ENCODE results near the gene ZFYVE9.
"Not testable (repeated sequence)": the region's sequence is repeated elsewhere in the genome, so short reads cannot be mapped to it uniquely, and the experiment has no call there.

The ZFYVE9 gene

DNA sequence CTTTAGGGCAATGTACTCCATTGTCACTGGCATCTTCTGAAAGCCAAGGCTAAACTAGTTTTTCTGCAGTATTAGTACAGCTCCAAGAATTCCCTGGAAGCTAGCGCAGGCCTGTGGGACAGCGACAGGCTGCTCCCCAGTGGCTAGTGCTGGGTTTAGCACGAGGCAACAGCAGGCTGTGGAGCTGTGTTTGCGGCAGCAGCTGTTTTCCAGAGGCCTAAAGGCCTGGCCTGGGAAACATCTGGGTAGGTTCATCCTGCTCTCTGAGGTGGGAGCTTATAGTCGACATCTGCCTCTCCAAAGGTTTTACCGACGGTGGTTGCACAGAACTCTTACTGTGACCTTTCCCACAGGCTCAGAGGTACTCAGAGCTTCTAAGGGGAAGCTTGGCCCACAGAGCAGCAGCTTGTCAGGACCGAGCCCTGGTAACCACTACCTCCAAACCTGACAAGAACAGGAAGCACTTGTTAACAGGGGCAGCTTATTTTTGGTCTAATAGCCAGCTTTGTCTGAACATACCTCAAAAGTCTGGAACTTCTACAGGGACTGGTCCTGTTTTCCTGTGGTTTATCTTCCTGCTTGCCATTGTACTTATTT lies 206.9 kb downstream of the ZFYVE9 start:
- DNase-seq, result no peak

DNA sequence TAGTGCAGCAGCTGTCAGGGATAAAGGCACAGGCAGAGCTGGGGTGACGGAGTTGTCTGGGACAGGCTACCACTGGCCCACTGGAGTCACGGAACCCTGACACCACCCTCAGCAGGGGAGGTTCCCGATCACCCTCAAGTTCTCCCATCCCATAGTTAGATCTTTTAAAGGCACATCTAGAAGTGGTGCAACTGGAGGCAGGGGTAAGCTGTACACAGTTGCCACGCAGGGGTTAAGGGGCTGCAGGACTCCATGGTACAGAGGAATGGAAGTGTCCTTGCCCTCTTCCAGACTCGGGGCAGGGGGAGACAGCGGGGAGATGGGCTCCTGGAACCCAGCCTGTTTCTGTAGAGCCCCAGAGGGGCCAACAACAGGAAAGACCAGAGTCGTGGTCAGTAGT lies 210.8 kb downstream of the ZFYVE9 start:
- no peak for DNase-seq

DNA sequence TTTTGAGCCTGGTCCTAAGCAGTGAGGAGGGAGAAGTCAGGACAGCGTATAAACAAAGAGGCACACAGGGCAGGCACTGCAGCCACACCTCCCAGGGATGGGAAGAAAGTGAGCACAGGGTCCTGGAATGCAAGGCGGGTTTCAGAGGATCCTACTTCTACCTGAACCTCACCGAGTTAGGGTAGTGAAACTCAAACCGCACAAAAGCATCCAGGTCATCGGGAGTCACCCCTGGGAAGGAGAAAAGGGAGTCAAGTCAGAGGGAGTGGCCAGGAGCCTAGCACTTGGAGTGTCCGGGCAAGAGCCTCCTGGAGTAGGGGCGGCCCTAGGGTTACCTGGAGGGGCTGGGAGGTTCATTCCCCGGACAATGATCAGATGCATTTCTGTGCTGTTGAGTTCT lies 213.5 kb downstream of the ZFYVE9 start:
- DNase-seq, result no peak

DNA sequence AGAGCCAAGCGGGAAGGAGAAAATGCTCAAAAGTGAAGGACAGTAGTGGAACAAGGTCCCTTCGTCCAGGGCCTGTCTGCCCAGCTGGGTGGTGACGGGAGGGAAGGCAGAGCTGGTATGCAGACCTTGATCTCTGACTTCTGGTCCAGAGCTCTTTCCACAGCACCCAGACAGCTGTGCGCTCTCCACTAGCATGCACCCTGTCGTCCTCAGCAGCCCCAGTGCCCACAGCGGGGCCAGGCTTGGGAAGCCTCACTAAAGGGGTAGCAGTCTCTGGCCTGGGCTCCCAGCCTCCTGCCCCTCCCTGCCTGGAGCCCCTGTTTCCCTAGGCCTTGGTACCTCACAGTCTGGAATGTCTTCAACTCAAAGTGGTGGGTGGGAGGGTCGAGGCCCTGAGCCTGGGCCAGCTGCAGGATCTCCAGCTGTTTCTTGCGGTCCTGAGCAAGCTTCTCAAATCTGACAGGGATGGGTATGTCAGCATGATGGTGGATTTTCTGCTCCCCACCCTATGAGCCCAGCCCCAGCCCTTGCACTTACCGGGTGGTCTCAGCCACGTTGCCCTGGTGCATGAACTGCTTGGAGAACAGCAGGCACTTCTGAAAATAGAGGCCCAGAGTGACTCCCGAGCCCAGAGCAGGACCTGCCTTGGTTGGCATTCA lies 214.1 kb downstream of the ZFYVE9 start:
- no peak for DNase-seq

DNA sequence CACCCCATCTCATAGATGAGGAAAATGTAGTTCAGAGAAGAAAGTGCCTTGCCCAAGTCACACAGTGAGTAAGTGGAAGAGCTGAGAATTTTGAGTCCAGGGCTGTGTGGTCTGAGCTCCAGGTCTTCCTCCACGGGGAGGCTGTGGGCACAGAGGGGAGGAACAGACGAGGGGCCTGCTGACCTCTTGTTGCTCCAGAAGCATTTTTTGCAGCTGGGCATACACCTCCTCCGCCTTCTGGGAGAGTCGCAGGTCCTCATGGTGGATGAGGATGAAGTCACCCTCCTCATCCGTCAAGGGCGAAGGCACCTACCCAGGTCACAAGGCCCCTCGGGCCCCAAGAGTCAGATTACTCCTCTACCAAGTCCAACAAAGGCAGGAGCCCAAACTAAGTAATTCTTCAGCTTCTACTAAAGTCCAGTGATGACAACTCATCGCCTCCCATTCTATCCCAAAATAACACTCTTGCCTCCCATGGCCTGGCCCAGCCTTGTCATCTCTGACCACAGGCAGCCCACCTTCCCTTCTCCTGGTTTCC lies 215.0 kb downstream of the ZFYVE9 start:
- DNase-seq, result no peak

DNA sequence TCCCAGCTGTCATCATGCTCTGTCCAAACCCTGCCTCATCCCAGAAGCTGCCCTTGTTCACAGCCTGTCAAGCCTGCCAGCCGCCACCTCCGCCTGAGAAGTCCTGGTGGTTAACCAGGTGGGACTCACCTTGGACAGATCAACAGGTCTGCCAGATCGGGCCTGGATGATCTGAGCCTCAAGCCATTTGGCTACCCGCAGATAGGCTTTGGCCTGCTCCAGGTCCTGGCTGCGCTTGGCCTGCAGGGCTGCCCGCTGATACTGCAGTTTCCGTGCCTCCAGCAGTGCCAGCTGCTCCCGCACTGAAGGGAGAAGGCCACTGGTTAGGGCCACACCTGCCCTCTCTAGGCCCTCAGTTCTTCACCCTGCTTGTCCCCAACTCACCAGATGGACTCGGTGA lies 215.5 kb downstream of the ZFYVE9 start:
- no peak for DNase-seq

DNA sequence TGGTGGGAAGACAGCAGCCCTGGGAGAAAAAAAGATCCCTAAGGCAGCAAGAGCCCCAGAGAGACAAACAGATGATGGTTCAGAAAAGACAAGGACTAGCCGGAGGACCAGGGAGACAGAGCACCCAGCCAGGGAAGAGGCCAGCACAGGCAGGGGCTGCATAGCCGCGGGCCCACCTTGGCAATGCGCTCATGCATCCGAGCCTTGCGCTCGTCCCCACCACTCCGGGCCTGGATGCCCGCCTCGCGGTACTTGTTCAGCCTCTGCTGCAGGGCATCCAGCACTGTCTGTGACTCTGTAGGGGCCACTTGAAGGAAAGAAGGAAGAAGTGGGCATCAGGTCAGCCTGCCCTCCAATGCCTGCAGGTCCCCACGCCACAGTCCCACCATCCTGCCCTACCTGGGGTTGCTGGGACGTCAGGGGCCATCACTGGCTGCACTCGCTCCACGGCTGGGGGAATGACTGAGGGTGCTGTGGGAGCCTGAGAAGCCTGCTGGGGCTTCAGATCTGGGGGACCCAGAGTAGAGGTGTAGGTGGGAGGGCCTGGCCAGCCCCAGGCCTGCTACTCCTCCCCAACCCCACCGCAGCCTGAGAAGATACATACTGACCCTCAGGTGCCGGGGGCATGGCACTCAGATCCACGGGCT lies 217.1 kb downstream of the ZFYVE9 start:
- DNase-seq, result no peak

DNA sequence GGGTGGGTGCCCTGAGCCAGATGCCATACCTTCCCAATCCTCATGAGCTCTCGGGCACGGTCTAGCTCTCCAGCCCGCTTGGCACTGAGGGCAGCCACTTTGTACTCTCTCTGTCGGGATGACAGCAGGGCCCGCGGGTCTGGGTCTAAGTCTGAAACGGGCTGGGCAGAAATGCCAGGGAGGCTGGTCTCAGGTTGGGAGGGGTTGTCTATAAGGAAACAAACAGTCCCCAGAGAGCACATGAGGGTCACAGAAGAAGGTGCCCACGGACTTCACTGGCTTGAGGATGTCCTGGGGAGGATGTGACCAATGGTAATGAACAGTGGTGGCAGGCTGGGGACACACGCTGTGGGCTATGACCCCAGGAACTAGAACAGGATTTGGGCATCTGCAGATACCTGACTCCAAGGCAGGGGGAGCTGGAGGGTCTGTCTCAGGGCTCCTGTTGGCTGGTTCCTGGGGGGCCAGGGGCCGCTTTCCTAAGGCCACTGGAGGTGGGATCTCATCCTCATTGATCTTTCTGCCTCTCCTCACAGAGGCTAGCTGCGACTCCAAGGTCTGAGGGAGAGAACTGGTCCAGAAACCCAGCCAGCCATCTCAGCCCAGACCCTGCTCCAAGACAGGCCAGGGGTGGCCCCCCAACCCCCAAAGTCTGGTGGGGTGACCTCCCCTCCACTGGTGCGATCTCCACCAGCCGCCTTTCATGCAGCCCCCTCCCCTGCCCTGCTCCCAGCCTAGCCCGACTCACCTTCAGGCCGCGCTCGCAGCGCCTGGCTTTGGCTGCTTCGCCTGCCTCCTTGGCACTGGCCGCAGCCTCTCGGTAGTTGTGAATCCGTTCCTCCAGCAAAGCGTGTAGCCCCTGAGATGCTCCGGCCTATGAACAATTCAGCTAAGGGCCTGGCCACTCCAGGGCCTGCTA lies 218.0 kb downstream of the ZFYVE9 start:
- no peak for DNase-seq

DNA sequence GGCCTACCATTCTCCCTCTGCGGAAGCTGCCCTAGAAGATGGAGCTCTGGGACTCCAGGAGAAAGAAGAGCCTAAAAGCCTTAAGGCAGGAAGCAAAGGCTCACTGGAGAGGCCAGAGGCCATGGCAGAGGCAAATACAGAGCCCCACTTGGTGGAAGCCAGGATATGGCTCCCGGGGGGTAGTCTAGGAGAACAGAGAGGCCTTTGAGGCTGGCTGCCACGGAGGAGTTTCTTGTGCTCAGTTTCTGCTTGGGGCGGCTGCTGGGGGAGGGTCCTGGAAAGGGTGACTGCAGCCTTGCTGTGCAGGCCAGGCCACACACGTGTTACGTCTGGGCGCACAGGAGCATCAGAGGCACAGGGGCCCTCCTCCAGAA lies 218.7 kb downstream of the ZFYVE9 start:
- DNase-seq, result no peak

DNA sequence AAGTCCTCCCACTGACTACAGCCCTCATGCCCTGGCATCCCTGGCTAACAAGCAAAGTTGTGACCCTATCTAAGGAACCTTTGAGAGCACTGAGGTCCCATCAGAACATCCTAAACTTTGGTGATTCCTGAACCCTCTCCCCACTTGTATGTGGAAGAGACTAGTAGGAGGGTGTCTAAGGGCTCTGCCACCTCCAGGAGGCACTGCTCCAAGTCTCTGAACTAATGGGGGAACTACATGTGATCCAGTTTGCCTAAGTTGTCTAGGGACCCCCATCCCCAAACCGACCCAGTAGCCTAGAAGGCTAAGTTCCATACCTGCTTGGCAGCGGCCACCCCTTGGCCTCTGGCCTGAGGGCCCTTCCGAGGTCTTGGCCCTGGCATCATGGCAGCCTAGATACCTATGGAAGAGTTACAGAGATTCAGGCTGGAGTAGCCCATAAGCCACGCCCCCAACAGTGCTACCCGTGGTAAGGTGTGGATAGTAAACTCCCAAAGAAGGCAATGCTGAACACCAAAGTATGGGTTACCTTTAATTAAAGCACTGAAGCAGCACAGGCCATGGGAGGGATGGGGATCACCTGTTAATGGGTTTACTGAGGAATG lies 222.4 kb downstream of the ZFYVE9 start:
- no peak for DNase-seq

DNA sequence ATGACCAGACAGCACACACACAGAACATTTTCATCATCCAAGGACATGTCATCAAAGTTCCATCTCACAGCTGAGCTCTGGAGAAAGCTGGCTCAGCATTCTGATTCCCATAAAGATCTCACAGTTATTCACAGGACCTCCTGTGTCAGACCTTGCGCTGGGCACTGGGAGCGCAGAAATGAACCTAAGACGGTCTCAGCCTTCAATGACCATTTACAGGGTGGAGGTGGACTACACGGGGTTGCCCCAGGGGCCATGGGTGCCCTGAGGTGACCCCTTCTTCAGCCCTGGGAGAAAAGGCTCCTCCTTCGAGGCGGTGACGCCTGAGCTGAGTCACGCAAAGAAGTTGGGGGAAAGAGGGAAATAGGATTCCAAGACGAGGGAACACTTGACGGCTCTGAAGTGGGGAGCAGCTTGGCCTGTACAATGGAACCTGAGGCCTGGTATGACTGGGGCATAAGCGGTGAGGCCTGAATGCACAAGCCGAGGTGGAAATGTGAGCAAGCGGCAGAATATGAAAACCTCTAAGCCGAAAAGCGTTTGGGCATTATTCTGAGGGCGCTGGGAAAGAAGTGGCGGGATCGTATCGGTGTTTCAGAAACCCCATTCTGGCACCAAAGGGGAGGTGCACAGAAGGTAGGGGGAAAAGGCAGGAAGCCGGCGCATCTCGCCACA lies 223.3 kb downstream of the ZFYVE9 start:
- no peak for DNase-seq

DNA sequence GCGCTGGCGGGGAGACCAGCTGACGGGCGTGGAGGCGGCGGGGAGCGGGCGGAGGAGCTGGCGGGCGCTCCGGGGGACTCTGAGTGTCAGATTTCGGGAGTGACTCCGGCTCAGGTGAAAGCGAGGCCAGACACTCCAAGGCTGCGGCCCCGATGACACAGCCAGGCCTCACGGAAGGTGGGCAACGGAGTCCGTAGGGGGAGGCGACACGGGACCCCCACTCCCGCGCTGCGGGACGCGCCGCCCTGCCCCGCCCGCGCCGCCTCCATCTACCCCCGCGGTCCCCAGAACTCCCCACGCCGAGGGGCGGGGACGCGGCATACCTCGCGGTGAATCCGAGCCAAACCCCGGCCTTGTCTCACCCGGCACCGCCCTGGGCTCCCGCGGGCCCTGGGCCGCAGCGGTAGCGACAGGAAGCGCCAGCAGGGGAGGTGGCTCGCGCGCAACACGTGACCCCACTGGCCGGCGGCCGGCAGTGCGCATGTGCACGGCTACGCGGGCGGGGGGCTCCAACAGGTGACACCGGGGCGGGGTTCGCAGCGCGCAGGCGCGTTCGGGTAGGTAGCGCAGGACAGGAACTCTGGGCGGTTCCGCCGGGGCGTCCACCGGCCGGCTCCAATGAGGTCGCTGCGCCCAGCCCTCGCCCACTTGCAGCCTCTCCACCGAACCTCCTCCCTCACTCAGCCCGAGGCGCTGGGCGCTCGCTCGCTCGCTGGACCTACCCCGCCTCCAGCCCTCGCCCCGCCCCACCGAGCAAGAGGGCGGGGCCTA lies 224.0 kb downstream of the ZFYVE9 start, which contains the start of gene CC2D1B:
CC2D1B (minus strand) TSS at position 460 of the 771 bp plus-strand sequence. CDS start 1,585 bp downstream, outside the sequence.
- DNase-seq, result peak; percentile 98

DNA sequence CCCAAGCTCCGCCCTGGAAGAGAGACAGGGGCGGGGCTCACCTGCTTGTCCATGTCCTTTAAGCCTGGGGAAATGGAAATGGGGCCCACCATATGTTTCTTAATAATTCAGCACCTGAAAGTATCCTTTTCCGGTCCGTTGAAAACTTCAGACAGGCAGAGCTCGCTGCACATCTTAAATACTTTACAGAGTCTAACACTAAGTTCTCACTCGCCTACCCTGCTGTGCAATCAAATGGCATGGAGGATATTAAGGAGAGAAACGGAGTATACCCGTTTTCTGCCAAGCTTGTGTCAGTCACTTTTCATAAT lies 224.6 kb downstream of the ZFYVE9 start:
- DNase-seq, result no peak

DNA sequence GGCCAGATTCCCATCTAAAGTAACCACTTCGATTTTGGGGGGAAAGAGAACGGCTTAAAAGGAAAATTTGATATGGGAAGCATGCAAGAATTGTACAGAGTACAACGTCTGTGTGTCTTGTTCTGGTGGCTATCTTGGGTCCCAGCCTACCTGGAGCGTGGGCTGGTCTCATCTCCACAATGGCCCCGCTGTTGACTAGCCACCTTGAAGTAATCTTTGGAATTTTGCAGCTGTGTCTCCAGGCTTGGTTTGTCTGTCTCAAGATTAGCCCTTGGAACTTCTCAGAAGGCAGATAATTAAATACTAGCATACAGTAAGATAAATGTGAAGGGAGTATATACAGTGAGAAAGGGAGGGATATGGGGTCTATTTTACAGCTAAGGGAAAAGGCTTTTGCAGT lies 225.4 kb downstream of the ZFYVE9 start:
- no peak for DNase-seq

DNA sequence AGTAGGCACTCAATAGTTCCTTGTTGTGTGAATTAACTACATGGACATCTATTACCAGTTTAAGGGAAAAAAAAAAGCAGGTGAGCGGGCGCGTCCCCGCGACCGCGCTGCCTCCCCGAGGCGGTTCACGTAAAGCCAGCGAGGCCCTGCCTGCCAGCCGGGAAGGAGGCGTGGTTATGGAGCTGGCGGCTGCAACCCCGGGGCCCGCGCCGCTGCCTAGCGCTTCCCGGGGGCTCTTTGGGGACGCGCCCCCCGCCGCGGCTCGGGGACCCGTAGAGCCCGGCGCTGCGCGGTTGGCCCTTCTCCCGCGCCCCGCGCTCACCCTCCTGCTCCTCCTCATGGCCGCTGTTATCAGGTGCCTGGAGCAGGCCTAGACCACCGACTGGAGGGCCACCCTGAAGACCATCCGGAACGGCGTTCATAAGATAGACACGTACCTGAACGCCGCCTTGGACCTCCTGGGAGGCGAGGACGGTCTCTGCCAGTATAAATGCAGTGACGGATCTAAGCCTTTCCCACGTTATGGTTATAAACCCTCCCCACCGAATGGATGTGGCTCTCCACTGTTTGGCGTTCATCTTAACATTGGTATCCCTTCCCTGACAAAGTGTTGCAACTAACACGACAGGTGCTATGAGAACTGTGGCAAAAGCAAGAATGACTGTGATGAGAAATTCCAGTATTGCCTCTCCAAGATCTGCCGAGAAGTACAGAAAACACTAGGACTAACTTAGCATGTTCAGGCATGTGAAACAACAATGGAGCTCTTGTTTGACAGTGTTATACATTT lies 226.7 kb downstream of the ZFYVE9 start:
- DNase-seq, result peak; percentile 45

DNA sequence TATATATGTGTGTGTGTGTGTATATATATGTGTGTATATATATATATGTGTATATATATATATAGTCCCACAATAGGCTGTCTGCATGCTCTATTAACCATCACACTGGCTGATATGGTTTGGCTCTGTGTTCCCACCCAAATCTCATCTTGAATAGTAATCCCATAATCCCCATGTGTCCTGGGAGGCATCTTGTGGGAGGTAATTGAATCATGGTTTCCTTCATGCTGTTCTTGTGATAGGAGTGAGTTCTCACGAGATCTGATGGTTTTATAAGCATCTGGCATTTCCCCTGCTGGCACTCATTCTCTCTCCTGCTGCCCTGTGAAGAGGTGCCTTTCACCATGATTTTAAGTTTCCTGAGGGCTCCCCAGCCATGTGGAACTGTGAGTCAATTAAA lies 228.0 kb downstream of the ZFYVE9 start:
- DNase-seq, result not testable (repeated sequence)

DNA sequence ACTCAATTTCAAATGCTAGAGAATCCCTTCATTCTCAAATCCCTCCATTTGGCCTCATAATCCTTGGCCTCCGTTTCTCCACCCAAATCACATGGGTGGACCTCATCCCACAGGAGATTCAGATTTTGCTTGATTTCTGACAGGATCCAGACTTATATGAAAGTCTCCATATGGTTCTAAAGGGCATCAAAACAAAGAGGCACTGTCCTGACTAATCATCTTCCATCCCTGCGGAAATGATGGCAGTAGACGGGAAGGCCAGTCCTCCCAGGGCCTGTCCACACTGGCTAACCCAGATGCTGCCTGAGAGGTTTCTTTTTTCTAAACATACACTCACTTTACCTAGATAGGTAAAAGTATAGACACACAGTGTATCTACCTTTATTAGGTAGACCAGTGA lies 243.5 kb downstream of the ZFYVE9 start:
- DNase-seq, result no peak

DNA sequence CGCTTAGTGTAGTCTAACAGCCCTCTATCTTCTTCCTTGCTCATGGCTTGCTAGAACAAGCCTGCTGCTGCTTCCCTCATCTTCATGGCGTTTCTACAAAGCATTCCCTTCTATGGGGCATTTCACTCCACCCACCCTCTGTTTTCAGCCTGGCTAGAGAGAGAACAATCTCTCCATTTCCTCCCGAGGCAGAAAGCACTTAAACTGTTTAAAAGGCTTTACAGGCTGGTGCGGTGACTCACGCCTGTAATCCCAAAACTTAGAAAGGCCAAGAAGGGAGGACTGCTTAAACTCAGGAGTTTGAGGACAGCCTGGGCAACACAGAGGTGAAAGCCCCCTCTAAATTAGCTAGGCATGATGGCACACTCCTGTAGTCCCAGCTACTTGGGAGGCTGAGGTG lies 244.6 kb downstream of the ZFYVE9 start:
- DNase-seq, result no peak

DNA sequence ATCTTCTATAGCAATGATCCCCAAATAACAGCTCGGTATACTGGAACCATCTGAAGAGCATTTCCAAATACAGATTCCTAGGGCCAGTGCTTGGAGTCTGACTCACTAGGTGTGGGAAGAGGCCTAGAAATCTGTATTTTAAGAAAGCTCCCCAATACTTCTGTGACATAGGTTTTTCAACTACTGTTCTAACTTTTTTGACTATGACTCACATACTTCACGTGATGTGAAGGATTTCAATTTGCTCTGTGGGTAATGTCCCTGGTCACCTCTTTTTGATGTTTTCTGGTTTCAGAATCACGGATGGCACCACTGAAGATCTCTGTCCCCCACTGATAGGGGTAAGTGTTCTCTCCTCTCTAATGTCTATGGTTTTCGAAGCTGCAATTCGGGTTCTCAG lies 251.3 kb downstream of the ZFYVE9 start:
- no peak for DNase-seq

All from effector CD4-positive, alpha-beta T cell (primary cell).